ENCODE results near the gene SHQ1. TPM values are rescaled to one million over a fixed set of nuclear protein-coding genes. Genes with fewer than 3 reads are reported as not detected.
A peak's percentile ranks its signal among the peaks of the same experiment; 100 is the strongest.

The SHQ1 gene
- total and polyA plus RNA-seq, 9 of the 15 experiments (the other 6 are each of a cell fraction or from before 2014, with no cell fraction given) = 9.2 to 25.0 (median 14.1) TPM

GRCh38 chr3:72739531-72740466 is 108.4 kb downstream of the SHQ1 start (continued):
- no peak for TF ChIP-seq CEBPG (CRISPR knock-in tag; IDR thresholded peaks at IDR 0.05)
- no peak for TF ChIP-seq CEBPG (tag; conservative IDR thresholded peaks at IDR 0.05 in 1 of 2, IDR thresholded peaks at IDR 0.05 in 1 of 2)
- TF ChIP-seq NFE2 (IDR thresholded peaks at IDR 0.05; ENCODE audit: low read depth) = peak; percentile 43; the same call in 1 of the 2 replicates
- TF ChIP-seq PTRF (tag; IDR thresholded peaks at IDR 0.05) = no peak
- TF ChIP-seq JUND (IDR thresholded peaks at IDR 0.05; ENCODE audit: borderline replicate concordance, low read depth, low read length) = peak; percentile 74
- peak; percentile 54; the same call in 1 of the 3 replicates for TF ChIP-seq JUND (tag; IDR thresholded peaks at IDR 0.05; ENCODE audit: borderline replicate concordance, low read depth, low read length)
- no peak for TF ChIP-seq BCL6 (CRISPR knock-in tag; IDR thresholded peaks at IDR 0.05)
- peak in 2 of 3 experiments; percentile 40 to 86 for TF ChIP-seq YY1 (IDR thresholded peaks at IDR 0.05; ENCODE audit: borderline replicate concordance in 1 of 3, control insufficient read depth in 1 of 3, extremely low read depth in 1 of 3, insufficient read depth in 3 of 3, insufficient read length in 1 of 3, insufficient replicate concordance in 2 of 3, low read depth in 1 of 3, low read length in 2 of 3)
- TF ChIP-seq STAT5B (CRISPR knock-in tag; IDR thresholded peaks at IDR 0.05) = no peak
- 0 out of 2 replicates have a peak, but pooled peaks have one; percentile 32 for TF ChIP-seq ETV5 (CRISPR knock-in tag; IDR thresholded peaks at IDR 0.05; ENCODE audit: low read depth)
- no peak for TF ChIP-seq SMAD3 (CRISPR knock-in tag; conservative IDR thresholded peaks at IDR 0.05)
- TF ChIP-seq RAD51 (IDR thresholded peaks at IDR 0.05; ENCODE audit: borderline replicate concordance, low read depth) = peak; percentile 68
- no peak for TF ChIP-seq ZNF140 (CRISPR knock-in tag; IDR thresholded peaks at IDR 0.05)
- TF ChIP-seq PTTG1 (tag; IDR thresholded peaks at IDR 0.05; ENCODE audit: low read depth) = no peak
- no peak for TF ChIP-seq NKRF (IDR thresholded peaks at IDR 0.05; ENCODE audit: borderline replicate concordance)
- TF ChIP-seq NR4A1 (CRISPR knock-in tag; IDR thresholded peaks at IDR 0.05) = no peak
- TF ChIP-seq NR4A1 (tag; IDR thresholded peaks at IDR 0.05) = 0 out of 2 replicates have a peak, but pooled peaks have one; percentile 71
- peak; percentile 74 for TF ChIP-seq ZNF592 (IDR thresholded peaks at IDR 0.05)
- TF ChIP-seq CSDE1 (IDR thresholded peaks at IDR 0.05) = no peak
- no peak for TF ChIP-seq EZH2 (IDR thresholded peaks at IDR 0.05; ENCODE audit: borderline replicate concordance, low read depth, low read length)
- TF ChIP-seq KDM1A (IDR thresholded peaks at IDR 0.05) = peak; percentile 63 to 72; a peak in 3 of 4 replicates
- TF ChIP-seq SMARCA5 (IDR thresholded peaks at IDR 0.05) = no peak
- no peak for TF ChIP-seq NFXL1 (CRISPR knock-in tag; IDR thresholded peaks at IDR 0.05)
